NCI-H1436 (cell line): Measurements from ENCODE around the gene GMNC.

Experiments
- DNase-seq: peaks from one replicate; lab custom pipeline; 2025; lab: John Stamatoyannopoulos, UW

Gene GMNC

DNA sequence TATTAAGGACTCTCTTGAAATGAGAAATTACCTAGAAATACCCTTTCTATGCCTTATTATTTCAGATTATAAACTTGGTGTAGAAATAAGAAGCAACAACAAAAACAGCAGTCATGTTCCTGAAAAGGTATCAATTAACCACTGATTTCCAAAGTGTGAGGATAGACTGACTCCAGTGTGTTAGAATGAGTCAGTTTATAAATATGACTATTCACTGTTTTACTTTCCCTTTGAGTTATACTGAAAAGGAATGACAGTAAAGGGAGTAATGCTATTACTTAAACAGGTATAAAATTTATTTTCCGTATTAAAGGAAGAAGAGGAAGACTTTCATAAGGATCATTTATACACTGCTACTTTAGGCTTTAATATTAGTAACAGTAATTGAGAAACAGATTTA, 12.9 kb downstream of the GMNC start:
- no peak for DNase-seq

DNA sequence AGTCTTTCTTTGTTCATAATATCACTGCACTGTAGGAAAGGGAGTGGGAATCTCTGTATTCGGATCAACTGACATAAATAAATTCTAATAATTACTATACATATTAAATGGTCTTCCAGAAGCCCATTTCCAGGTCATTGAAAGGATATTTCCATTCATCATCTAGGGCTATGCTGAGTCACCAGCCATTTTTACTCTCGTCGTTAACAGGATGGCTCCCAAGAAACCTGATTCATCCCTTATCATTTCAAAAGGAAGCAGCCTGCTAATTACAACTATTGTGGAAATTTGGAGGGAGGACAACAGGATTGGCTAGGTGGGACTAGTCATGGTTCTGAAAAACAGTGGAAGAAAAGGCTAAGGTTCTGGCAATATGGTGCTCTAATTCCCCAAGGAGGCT, 13.6 kb downstream of the GMNC start:
- DNase-seq: no peak

DNA sequence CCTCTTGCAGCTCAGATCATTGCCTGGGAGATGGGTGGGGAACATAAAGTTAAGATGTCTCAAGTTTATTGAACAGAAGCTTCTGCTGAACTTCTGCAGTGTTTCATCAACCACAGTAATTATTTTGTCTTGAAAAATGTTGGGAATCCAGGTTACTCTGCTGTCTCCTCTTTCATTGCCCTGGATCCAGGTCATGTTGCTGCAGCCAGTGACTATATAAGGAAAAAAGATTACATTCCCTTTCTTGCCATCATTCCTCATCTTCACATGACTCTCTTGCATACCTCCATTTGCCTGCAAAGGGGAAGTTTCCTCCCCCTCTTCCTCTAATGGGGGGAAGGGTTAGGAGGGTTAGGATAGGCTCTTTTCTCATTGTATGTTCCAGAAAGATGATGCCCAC, 15.1 kb downstream of the GMNC start:
- DNase-seq: no peak

DNA sequence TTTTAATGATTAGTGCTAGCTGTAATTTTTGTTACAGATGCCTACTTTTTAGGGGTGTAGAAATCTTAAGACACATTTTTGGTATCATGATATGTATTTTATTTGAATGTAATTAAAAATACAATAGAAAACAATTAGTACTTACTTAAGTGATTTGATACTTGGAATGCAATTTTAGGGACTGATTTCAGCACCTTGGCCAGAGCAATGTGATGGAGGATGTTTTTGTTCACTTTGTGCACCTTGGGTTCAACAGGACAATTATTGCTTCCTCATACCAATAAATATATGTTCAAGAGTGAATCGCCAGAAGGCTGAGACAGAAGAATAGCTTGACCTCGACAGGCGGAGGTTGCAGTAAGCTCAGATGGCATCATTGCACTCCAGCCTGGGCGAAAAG, 22.3 kb downstream of the GMNC start:
- DNase-seq: no peak

DNA sequence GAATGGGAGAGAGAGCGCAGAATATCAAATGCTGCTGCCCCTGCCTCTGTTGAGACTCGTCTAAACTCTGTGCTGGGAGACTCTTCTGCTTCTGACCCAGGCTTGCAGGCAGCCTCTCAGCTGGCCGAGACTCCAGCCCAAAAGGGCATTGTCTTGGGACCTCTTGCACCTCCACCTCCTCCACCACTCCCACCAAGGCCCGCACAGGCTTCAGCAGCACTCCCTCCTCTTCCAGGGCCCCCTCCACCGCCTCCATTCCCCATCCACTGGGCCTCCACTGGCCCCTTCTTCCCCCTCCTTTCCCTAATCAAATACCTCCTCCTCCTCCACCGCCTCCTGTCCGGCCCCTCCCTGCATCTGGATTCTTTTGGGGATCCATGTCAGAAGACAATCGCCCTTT, 31.3 kb downstream of the GMNC start:
- DNase-seq: no peak

DNA sequence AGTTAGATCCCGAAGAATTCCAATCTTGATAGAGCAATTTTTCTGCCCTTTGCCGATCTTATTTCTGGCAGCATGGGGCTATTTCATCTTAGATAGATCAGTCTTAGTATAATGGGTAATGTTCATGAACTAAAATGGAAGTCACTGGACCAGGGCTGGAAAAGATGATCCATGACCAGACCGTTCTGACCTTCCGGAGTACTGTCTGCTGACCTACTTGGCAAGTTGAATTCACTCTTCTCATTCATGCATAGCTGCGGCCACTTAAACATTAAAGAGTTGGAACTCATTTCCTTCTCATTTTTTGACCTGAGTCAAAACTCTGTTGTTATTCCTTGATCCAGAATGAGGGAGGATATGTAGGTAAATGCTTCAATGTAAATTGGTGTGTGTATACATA, 32.5 kb downstream of the GMNC start:
- no peak for DNase-seq

DNA sequence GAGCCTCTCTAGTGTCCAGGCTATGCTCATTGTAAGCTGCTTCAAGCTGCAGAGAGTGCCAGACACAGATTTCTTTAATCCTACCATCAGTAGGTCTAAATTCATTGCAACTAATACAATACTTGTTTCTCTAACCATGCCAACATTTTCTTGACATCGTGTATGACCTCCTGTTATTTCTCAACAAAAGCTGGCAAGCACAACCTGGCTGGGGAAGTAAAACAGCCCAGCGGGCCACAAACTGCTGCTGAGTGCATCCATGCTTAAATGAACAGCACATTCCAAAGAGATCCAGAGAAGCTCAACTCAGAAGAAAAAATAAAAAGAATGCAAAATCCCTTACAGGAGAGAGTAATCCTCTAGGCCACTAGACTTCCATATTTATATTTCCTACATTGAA, 36.5 kb downstream of the GMNC start:
- no peak for DNase-seq

DNA sequence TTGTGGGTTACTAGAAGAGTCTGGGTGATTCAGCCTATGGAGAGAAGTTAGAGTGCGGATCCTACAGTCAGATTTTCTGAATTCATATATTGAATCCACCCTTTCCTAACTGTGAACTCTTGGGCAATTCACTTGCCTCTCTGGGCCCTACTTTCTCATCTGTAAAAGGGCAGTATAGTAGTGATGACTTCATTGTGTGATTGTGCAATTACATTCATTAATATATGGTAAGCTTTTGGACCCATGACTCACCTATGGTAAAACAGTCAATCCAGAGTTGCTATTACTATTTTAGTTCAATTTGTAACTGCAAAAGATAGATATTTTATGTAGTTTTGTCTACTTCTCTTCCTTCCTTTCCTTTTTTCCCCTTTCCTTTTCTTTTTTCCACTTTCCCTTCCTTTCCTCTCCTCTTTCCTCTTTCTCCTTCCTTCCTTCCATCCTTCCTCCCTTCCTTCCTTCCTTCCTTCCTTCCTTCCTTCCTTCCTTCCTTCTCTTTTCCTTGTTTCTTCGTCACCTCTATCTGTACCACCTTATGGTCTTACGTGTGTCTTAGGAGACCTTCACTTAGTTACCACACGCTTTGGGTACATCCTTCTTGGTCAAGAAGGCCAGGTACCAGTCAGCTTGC, 37.0 kb downstream of the GMNC start:
- DNase-seq: no peak

DNA sequence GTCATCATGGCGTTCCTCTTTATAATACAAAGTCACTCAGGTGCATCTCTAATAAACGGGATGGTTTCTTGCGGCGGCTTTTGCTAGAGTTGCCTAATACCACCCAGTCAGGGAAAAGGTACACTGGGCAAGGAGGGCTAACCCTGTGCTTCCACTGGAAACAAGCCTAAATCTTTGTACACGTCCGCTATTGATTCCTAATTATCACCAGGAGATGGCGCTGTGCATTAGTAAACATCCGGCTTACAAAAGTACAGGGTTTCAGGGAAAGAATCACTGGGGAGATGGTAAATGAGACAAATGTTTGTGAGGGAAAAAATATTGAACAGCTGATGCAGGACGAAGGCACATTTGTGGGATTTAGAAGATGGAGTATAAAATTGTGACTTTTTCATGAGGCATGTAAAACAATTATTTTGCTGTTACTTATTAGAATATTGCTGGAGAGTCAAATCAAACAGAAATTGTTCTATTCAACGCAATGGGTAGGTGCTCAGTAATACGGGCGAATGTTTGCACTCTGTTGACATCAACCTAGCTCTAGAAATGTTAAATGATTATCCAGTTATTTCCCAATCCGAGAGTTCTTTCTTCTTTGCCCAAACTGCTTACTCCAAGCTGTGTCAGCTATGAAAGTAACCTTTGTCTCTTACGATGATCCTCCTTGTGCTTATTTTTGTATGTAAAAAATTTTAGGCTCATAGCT, 50.6 kb downstream of the GMNC start:
- peak; percentile 13 for DNase-seq

DNA sequence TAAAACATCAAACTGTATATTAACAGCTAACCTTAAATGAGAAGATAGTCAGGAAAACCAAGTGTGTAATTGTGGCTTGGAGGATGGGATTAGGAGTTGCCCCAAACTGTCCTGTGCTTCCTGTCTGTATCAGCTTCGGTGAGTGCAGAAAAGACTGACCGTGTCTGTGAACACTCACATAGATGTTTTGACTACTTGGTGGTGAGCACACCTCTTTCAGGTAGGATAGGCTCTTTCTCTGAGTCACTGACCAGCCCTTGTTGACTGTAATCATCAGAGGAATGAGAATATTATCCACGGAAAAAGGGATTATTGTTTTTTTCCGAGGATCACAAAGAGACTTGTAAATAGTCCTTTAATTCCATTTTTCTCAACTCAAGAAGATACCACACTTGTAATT, 51.5 kb downstream of the GMNC start:
- DNase-seq: no peak

DNA sequence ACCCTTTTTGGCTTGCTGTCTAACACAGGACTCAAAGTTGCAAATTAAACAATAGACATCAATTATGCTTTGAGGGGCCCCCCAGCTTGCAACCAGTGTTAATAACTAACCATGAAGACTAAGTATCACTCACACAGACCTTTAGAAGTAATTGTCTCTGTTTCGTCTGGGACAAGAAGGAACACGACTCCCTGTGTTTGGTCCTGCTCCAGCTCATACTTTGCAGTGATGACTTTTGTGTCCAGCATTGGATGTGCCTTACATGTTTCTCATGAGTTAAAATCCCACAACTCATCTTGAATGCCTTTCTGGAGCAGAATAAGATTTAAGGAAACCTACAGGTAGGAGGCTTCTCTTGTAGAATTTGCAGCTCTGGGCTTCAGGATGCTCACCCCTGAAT, 53.1 kb downstream of the GMNC start:
- DNase-seq: no peak

DNA sequence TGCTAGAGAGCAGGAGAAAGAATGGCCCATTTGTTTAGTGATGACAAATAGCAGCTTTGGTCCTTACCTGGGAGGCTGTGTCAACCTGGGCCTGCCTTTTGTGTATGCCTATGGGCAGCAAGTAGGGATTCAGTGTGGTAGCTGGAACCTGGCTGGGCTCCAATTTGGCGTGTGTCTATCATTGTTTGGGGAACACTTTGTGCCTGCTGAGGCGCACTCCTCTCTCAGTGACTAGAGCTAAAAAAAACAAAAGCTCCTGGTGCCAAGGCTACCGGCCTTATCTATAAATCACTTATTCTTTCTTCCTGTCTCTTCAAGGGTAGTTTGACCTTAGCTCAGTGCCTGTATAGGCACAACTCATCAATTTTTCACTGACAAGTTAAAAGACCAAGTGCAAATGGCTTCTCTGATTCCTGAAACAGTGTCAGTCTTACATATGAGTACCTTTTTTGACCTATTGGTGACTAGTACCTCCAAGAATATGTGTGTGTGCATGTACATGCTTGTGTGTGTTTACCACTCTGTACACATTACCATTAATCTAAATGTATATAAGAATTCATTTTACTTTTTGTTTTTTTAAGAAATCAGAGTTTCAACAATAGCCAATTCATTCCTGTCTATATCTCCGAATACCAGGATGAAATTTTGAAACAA, 54.6 kb downstream of the GMNC start:
- no peak for DNase-seq
